AG10803 (cell line): ENCODE results near the gene RRBP1.

Experiments used
- DNase-seq: peaks from one replicate; pipeline ENCODE4 v3.0.0; 2010; ENCODE audit warnings: low read depth
- H3K4me3 ChIP-seq: 2 replicates; pipeline ENCODE4 v1.5.1; 2011; ENCODE audit warnings: mild to moderate bottlenecking, low read length, control low read depth
- TF ChIP-seq, protein P1 (sequence below): conservative IDR thresholded peaks from 2 replicates; pipeline ENCODE4 v1.5.1; 2011; ENCODE audit warnings: mild to moderate bottlenecking, low read length, control low read depth, inconsistent platforms

The RRBP1 gene

DNA sequence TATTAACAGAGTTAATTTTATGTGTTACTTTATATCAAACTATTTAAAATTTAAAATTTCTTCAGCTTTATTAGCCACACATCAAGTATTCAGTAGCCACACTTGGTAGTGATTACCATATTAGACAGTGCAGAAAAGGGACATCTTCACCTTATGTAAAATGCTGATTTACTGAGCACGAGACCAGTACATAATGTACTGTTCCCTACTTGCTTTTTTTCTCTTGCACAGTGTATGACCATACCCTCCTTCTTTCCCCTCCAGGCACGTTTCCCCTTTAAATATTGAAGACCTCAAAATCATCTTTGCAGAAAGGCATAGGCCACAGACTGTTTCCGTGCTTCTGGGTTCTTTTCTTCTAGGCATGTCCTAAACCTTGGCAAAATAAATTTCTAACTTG is 94.2 kb downstream of the RRBP1 start:
- TF ChIP-seq, protein P1, sequence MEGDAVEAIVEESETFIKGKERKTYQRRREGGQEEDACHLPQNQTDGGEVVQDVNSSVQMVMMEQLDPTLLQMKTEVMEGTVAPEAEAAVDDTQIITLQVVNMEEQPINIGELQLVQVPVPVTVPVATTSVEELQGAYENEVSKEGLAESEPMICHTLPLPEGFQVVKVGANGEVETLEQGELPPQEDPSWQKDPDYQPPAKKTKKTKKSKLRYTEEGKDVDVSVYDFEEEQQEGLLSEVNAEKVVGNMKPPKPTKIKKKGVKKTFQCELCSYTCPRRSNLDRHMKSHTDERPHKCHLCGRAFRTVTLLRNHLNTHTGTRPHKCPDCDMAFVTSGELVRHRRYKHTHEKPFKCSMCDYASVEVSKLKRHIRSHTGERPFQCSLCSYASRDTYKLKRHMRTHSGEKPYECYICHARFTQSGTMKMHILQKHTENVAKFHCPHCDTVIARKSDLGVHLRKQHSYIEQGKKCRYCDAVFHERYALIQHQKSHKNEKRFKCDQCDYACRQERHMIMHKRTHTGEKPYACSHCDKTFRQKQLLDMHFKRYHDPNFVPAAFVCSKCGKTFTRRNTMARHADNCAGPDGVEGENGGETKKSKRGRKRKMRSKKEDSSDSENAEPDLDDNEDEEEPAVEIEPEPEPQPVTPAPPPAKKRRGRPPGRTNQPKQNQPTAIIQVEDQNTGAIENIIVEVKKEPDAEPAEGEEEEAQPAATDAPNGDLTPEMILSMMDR = no peak
- no peak overlapping the region for H3K4me3 ChIP-seq
- DNase-seq = no peak

DNA sequence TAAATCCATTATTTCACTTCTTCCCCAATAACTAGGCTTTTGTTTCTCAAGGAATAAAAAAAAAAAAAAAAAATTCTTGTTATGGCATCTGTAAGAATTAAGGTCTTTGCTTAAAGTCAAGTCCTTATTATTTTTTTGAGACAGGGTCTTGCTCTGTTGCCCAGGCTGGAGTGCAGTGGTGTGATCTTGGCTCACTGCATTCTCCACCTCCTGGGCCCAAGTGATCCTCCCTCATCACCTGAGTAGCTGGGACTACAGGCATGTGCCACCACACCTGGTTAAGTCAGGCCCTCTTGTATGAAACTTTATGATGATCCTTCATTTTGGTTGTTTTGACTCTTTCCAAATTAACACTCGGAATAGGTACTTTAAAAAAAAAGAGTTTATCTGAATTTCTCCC is 94.9 kb downstream of the RRBP1 start:
- DNase-seq = no peak
- TF ChIP-seq, protein P1 = no peak
- H3K4me3 ChIP-seq = no peak overlapping the region

DNA sequence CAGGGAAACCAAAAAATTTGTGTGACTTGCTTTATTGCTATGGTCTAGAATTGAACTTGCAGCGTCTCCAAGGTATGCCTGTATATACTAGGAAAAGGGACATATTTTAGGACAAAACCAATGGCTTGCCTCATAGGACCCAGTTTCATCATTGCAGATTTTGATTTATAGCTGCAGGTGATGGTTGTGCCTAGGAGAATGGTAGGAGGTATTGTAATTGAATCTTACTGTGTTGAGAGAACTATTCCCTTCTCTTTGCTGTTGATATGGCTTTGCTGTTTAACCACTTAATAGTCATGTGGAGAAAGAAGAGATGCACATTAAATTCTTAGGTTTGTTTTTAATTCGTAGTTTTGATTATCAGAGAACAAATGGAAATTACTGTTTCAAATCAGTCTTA is 95.8 kb downstream of the RRBP1 start:
- H3K4me3 ChIP-seq = no peak overlapping the region
- DNase-seq = no peak
- TF ChIP-seq, protein P1 = no peak

DNA sequence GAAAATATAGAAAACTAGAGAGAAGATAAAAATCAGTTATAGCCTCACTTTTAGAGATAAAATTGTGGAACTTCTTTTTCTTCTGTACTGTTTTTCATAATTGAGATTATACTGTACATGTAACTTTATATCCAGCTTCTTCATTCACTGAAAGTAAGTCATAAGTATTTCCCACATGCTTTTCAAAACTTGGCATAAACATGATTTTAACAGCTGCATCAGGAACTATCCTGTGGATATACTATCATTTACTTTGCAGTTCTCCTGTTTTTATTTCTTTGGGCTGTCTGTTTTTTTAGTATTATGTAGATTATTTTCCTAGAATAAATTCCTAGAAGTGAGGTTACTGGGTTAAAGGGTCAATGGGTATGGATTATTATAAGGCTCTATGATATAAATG is 97.4 kb downstream of the RRBP1 start:
- H3K4me3 ChIP-seq = no peak overlapping the region
- no peak for DNase-seq
- TF ChIP-seq, protein P1 = no peak

DNA sequence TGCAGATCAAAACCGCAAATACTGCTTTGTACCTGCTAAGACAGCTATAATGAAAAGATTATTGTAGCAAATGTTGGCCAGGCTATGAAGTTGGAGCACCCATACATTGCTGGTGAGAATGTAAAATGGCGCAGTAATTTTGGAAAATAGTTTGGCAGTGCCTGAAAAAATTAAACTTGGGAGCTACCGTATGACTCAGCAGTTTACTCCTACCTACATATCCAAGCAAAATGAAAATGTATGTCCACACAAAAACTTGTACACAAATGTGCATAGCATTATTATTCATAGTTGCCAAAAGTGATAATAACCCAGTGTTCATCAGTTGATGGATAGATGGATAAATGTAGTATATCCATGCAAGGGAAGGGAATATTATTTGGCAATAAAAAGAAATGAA is 98.9 kb downstream of the RRBP1 start:
- no peak overlapping the region for H3K4me3 ChIP-seq
- no peak for DNase-seq
- TF ChIP-seq, protein P1 = no peak

DNA sequence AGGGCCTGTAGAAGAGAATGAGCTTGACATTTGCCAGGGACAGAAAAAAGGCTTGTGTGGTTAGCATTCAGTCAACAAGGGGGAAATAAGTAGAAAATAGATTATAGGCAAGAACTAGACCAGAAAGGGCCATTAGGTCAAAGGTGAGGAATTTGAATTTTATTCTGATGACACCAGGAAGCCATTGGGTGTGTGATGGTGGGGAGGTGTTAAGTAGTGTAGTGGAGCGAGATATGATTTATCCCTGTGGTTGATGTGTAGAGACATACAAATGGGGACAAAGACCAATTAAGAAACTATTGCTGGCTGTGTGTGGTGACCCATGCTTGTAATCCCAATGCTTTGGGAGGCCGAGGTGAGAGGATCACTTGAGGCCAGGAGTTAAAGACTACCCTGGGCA is 101.1 kb downstream of the RRBP1 start:
- no peak overlapping the region for H3K4me3 ChIP-seq
- TF ChIP-seq, protein P1 = no peak
- no peak for DNase-seq

DNA sequence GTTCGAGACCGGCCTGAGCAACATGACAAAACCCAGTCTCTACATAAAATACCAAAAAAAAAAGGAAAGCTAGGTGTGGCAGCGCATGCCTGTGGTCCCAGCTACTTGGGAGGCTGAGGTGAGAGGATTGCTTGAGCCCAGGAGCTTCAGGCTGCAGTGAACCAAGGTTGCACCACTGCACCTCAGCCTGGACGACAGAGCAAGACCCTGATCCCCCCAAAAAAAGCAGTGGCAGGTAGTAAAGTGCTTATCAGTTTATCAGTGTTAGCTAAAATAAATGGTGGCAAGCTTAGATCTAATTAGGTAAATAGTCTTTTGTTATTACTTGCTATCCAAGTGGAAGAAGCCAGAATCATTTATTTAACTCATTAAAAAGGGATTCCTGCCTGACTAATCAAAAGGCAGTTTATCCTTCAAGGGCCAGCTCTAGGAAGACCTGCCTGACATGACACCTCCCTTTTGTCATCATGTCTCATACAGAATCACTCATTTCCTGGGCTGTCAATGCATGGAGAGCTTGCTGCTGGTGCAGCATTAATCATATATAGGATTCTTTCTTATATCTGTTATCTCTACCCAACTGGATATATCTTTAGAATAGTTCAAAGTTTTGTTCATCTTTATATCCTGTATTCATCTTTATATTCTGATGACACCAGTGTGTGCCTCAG is 102.5 kb downstream of the RRBP1 start:
- DNase-seq = no peak
- no peak overlapping the region for H3K4me3 ChIP-seq
- TF ChIP-seq, protein P1 = no peak
